ENCODE data around the gene RAPGEF1.
A peak's percentile ranks its signal among the peaks of the same experiment; 100 is the strongest.

The RAPGEF1 gene

GRCh38 chr9:131591845-131592208 is 148.0 kb downstream of the RAPGEF1 start:
- no peak for TF ChIP-seq CTCF (IDR thresholded peaks at IDR 0.05; ENCODE audit: poor library complexity, severe bottlenecking)
- Histone ChIP-seq H3K27ac (ENCODE audit: poor library complexity, severe bottlenecking) (no peak overlapping the region), H3K36me3 (ENCODE audit: low read depth) (peaks cover 5% of the 10 kb centered on the region), H3K4me3 (ENCODE audit: severe bottlenecking) (no peak overlapping the region), H3K27me3 (ENCODE audit: insufficient read depth, poor library complexity, severe bottlenecking) (no peaks in the 10 kb centered on the region), H3K9me3 (ENCODE audit: severe bottlenecking) (no peaks in the 10 kb centered on the region), H3K4me1 (ENCODE audit: insufficient read depth, poor library complexity, severe bottlenecking) (no peaks in the 10 kb centered on the region)
- ATAC-seq (ENCODE audit: low read depth), result no peak
- no peak for DNase-seq (ENCODE audit: low spot score)

- Histone ChIP-seq H3K36me3 (ENCODE audit: low read depth) (peaks cover 5% of the 10 kb centered on the region), H3K27me3 (ENCODE audit: insufficient read depth, poor library complexity, severe bottlenecking) (no peaks in the 10 kb centered on the region), H3K27ac (ENCODE audit: poor library complexity, severe bottlenecking) (no peak overlapping the region), H3K4me3 (ENCODE audit: severe bottlenecking) (no peak overlapping the region), H3K9me3 (ENCODE audit: severe bottlenecking) (no peaks in the 10 kb centered on the region), H3K4me1 (ENCODE audit: insufficient read depth, poor library complexity, severe bottlenecking) (no peaks in the 10 kb centered on the region)
- TF ChIP-seq CTCF (IDR thresholded peaks at IDR 0.05; ENCODE audit: poor library complexity, severe bottlenecking), result peak; percentile 92
- no peak for DNase-seq (ENCODE audit: low spot score)
- peak; percentile 93 for ATAC-seq (ENCODE audit: low read depth)
Observed at GRCh38 chr9:131590907-131591844, 148.7 kb downstream of the RAPGEF1 start.

GRCh38 chr9:131590449-131590848 is 149.4 kb downstream of the RAPGEF1 start:
- no peak for ATAC-seq (ENCODE audit: low read depth)
- Histone ChIP-seq H3K27ac (ENCODE audit: poor library complexity, severe bottlenecking) (no peak overlapping the region), H3K4me3 (ENCODE audit: severe bottlenecking) (no peak overlapping the region), H3K9me3 (ENCODE audit: severe bottlenecking) (no peaks in the 10 kb centered on the region), H3K4me1 (ENCODE audit: insufficient read depth, poor library complexity, severe bottlenecking) (no peaks in the 10 kb centered on the region), H3K27me3 (ENCODE audit: insufficient read depth, poor library complexity, severe bottlenecking) (no peaks in the 10 kb centered on the region), H3K36me3 (ENCODE audit: low read depth) (peaks cover under 1% of the 10 kb centered on the region; the same call in 1 of the 2 replicates)
- no peak for DNase-seq (ENCODE audit: low spot score)
- TF ChIP-seq CTCF (IDR thresholded peaks at IDR 0.05; ENCODE audit: poor library complexity, severe bottlenecking), result no peak

GRCh38 chr9:131589993-131590392 is 149.9 kb downstream of the RAPGEF1 start:
- H3K36me3 ChIP-seq (ENCODE audit: low read depth), result no peaks in the 10 kb centered on the region; the same call in 1 of the 2 replicates
- H3K4me1 ChIP-seq (ENCODE audit: insufficient read depth, poor library complexity, severe bottlenecking), result no peaks in the 10 kb centered on the region
- H3K27me3 ChIP-seq (ENCODE audit: insufficient read depth, poor library complexity, severe bottlenecking), result no peaks in the 10 kb centered on the region
- no peak for TF ChIP-seq CTCF (IDR thresholded peaks at IDR 0.05; ENCODE audit: poor library complexity, severe bottlenecking)
- no peak overlapping the region for H3K27ac ChIP-seq (ENCODE audit: poor library complexity, severe bottlenecking)
- DNase-seq (ENCODE audit: low spot score) (no peak), ATAC-seq (ENCODE audit: low read depth) (no peak)
- H3K9me3 ChIP-seq (ENCODE audit: severe bottlenecking), result no peaks in the 10 kb centered on the region
- no peak overlapping the region for H3K4me3 ChIP-seq (ENCODE audit: severe bottlenecking)

All from RWPE2 (cell line).